GM19395 (cell line): ENCODE results near the gene TTN.

Experiments used
- ATAC-seq: cut with Tn5 transposase; IDR thresholded peaks from one replicate; pipeline ENCODE4 v1.9.1; 2021; ENCODE audit warnings: mild to moderate bottlenecking, moderate library complexity; ENCODE audit not compliant: unreplicated experiment

TTN gene

GRCh38 chr2:178756343-178756742 lies 50.9 kb downstream of the TTN start:
- no peak for ATAC-seq

- ATAC-seq: no peak
Measured at GRCh38 chr2:178747767-178748166, 59.5 kb downstream of the TTN start.

- no peak for ATAC-seq
Measured at GRCh38 chr2:178734518-178734917, 72.7 kb downstream of the TTN start.

DNA sequence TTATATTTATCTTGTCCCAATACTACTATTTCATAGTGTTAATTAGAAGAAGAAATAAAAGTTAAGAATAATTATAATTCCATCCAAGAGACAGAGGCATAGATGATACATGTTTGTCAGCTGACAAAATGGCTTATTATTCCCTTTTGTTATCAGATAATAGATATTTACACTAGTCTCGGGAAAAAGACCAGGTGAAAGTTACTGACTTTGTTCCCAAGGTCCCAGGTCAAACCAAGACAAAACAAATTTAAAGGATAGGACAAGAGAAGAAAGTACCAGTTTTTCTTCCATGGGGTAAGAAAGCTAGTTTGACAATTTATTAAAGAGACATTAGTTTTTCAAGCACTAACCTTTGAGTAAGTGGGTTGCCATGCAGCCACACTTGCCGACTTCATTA lies 73.2 kb downstream of the TTN start:
- no peak for ATAC-seq

GRCh38 chr2:178732913-178733312 lies 74.3 kb downstream of the TTN start:
- ATAC-seq: no peak

- ATAC-seq: no peak
Measured at GRCh38 chr2:178731300-178731699, 75.9 kb downstream of the TTN start.

GRCh38 chr2:178730049-178730448 lies 77.2 kb downstream of the TTN start:
- no peak for ATAC-seq

DNA sequence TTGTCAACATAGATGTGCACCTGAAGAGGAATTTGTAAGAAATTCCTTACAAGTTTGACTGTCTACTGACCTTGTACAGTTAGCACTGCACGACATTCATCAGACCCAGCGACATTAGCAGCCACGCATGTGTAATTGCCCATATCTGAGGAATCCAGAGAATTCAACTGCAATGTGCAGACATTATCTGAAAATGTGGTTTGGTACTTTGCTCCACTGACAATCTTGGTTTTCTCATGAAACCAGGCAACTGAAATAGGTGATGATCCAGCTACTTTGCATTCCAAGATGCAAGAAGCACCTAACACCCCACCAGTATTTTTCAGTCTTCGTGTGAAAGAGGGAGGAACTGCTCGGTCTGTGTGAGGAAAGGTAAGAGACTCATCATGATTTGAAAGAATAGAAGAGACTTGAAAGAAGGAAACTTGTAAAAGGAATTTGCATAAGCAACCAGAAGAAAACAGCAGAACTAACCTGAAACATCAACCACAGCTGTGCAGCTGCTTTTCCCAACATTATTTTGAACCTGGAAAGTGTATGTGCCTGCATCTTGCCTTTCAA lies 83.4 kb downstream of the TTN start:
- no peak for ATAC-seq

- ATAC-seq: no peak
Measured at GRCh38 chr2:178722296-178722695, 84.9 kb downstream of the TTN start.

- ATAC-seq: no peak
Measured at GRCh38 chr2:178718988-178719387, 88.2 kb downstream of the TTN start.

DNA sequence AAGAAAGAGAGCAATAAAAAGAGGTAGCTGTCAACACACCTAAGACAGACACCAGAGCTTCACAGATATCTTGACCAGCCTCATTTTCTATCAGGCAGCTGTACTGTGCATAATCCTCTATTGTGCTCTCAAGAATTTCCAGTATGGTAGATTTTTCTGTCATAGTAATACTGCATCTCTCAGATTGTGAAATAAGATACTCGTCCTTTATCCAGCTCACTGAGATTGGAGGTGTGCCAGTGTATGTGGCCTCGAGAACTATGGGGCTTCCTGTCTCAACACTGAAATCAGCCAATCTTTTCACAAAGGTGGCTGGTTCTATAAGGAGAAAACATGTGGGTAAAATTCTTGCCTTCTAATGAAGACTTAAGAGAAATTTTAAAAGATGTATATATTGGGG lies 88.9 kb downstream of the TTN start:
- ATAC-seq: no peak

- no peak for ATAC-seq
Measured at GRCh38 chr2:178716394-178716793, 90.8 kb downstream of the TTN start.

- no peak for ATAC-seq
Measured at GRCh38 chr2:178715366-178715765, 91.9 kb downstream of the TTN start.

- ATAC-seq: no peak
Measured at GRCh38 chr2:178707476-178707875, 99.7 kb downstream of the TTN start.

GRCh38 chr2:178704876-178705275 lies 102.3 kb downstream of the TTN start:
- no peak for ATAC-seq

DNA sequence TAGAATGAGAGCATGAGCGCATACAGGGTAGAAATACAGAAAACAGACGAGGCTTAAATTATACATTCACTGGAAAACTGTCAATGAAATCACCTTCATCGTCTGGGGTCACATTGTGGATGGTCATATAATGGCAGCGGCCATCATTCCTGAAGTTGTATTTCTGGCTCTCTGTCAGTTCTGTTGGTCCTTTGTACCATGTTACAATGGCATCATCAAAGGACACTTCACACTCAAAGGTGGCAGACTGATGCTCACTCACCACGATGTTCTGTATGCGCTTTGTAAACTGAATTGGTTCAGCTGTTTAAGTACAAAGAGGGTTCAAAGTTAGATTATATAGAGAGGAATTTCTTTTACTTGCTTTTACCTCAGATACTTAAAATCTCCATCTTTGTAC lies 104.9 kb downstream of the TTN start:
- no peak for ATAC-seq

DNA sequence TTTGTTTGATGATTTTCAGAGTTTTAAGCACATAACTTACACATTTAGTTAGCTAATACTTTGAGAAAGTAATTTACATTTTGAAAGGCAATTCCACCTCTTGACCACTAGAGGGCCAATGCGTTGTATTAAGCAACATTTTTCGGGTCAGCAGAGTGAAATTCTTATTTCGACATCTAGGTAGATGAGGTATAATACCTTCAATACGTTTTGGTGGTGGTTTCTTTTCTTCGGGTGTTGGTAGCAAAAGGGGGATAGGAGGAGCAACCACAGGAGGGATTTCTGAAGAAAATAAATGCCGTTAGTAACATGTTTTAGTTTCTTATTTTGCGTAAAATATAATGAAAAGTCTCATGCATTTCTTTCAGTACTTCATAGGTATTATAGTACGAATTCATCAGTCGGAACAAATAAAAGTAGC lies 106.3 kb downstream of the TTN start:
- ATAC-seq: no peak

GRCh38 chr2:178700136-178700535 lies 107.1 kb downstream of the TTN start:
- ATAC-seq: no peak

- no peak for ATAC-seq
Measured at GRCh38 chr2:178692845-178693244, 114.4 kb downstream of the TTN start.

DNA sequence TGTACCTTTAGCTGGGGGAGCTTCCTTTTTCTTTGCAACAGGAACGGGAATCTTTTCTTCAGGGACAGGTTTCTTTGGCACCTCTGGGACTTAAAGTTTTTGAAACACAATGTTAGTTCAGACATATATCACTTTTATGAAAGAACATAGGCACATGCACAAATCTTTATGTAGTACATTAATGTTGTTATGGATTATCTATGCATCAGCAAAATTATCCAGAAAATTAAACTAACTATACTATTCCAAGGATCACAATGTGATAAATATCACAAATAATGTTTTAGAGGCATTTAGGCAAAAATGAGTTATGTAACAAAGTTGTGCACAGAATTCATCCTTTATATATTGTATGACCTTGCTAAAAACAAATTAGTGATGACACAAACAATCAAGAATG lies 117.4 kb downstream of the TTN start:
- no peak for ATAC-seq

GRCh38 chr2:178683877-178684276 lies 123.3 kb downstream of the TTN start:
- no peak for ATAC-seq

DNA sequence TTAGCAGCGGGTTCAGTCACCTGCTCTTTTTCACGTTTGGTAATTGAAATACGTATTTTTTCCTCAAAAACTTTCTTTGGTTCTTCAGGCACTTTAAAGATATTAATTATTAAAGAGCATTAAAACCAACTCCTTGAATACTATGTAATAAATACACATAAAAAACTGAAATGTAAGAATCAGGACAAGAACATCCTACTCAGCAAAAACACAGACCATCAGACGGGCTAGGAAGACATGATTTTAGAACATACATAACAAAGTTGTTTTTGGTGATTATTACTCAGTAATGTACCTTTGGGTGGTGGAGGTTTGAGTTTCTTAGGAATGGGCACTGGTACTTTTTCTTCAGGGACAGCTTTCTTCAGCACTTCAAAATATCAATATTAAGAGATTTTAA lies 126.1 kb downstream of the TTN start:
- no peak for ATAC-seq

DNA sequence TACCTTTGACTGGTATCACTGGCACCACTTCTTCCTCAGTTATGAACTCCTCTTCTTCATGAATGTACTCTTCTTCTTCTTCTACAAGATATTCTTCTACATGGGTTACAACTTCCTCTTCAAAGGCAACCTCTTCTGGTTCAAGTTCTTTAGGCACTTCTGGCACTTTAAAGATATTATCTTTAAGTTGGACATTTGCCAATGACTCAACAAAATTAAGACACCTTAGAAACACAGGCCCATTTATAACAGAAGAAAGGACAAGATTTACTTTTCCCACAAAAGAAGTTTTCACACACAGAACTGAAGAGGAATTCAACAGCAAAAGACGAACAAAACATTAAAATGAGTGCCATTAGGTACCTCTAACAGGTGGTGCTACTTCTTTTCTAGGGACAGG lies 127.3 kb downstream of the TTN start:
- no peak for ATAC-seq

DNA sequence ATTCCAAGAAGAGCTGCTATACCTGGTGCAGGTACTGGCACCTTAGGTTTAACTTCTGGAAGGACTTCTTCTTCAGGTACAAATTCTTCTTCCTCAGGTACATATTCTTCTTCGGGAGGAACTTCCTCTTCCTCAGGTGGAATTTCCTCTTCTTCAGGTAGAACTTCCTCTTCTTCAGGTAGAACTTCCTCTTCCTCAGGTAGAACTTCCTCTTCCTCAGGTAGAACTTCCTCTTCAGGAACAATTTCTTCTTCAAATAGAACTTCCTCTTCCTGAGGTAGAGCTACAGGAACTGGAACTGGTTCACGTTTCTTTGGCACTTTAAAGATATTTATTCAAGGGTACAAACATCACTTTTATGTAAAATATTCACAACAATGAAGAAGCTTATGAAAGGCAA lies 129.6 kb downstream of the TTN start:
- ATAC-seq: no peak
